Endothelial cell of umbilical vein (primary cell): ENCODE results near the gene COL6A3.

Experiments used
- CTCF ChIP-seq, 2 donors: IDR thresholded peaks; 1 replicate in 1 of 2; 2 replicates in 1 of 2; pipeline ENCODE4 v1.5.1; 2011; ENCODE audit warnings: low read length in 2 of 2, mild to moderate bottlenecking in 2 of 2, moderate library complexity in 2 of 2, control low read depth in 1 of 2, inconsistent platforms in 1 of 2, low read depth in 1 of 2; ENCODE audit not compliant: insufficient read depth in 1 of 2; ENCODE audit errors: extremely low read depth in 1 of 2
- EZH2 ChIP-seq: IDR thresholded peaks from 2 replicates; pipeline ENCODE4 v1.6.1; 2012; ENCODE audit warnings: borderline replicate concordance, low read depth, mild to moderate bottlenecking, moderate library complexity, low read length, inconsistent platforms; ENCODE audit not compliant: severe bottlenecking
- FOS ChIP-seq: IDR thresholded peaks from 2 replicates; pipeline ENCODE4 v1.6.1; 2011; ENCODE audit warnings: mild to moderate bottlenecking, low read length, moderate library complexity, borderline replicate concordance; ENCODE audit not compliant: insufficient read depth
- GATA2 ChIP-seq: IDR thresholded peaks from 2 replicates; pipeline ENCODE4 v1.7.0; 2011; ENCODE audit warnings: low read depth, mild to moderate bottlenecking, moderate library complexity, mixed read lengths, low read length; ENCODE audit not compliant: insufficient read length, insufficient read depth
- JUN ChIP-seq: IDR thresholded peaks from 2 replicates; pipeline ENCODE4 v1.6.1; 2011; ENCODE audit warnings: borderline replicate concordance, low read depth; ENCODE audit not compliant: insufficient read length, insufficient read depth
- MAX ChIP-seq: IDR thresholded peaks from 2 replicates; pipeline ENCODE4 v1.6.1; 2011; ENCODE audit not compliant: insufficient read depth, insufficient read length
- MYC ChIP-seq: IDR thresholded peaks from one replicate; pipeline ENCODE4 v1.6.1; 2011; ENCODE audit warnings: mild to moderate bottlenecking, low read depth, low read length
- POLR2A ChIP-seq: IDR thresholded peaks from 2 replicates; pipeline ENCODE4 v1.6.1; 2012; ENCODE audit warnings: low read depth, mild to moderate bottlenecking, control low read depth, low read length
- POLR2AphosphoS5 ChIP-seq: IDR thresholded peaks from 2 replicates; pipeline ENCODE4 v1.6.1; 2012; ENCODE audit warnings: low read depth, mild to moderate bottlenecking, control low read depth, low read length, moderate library complexity; ENCODE audit not compliant: insufficient read depth

GRCh38 chr2:237426517-237426916, 12.6 kb upstream of the COL6A3 start:
- no peak for TF ChIP-seq CTCF (IDR thresholded peaks at IDR 0.05; ENCODE audit: extremely low read depth in 1 of 2, insufficient read depth in 1 of 2, low read depth in 1 of 2, low read length in 2 of 2)
- no peak for TF ChIP-seq JUN
- TF ChIP-seq FOS: no peak
- TF ChIP-seq POLR2AphosphoS5: no peak
- no peak for TF ChIP-seq EZH2
- no peak for TF ChIP-seq POLR2A
- no peak for TF ChIP-seq MAX
- no peak for TF ChIP-seq GATA2
- TF ChIP-seq MYC: no peak
